A549 (cell line): ENCODE results near the gene PKN2.

Source experiments
- CBX8 ChIP-seq: fragments of 200-600 bp; sonication (generic); IDR thresholded peaks from 2 replicates; pipeline ENCODE4 v1.6.1; 2016
- MAZ ChIP-seq: fragments of 150-350 bp; IDR thresholded peaks from 2 replicates; pipeline ENCODE4 v1.6.1; 2014; ENCODE audit warnings: antibody characterized with exemption, low read depth, low read length, borderline replicate concordance
- NFE2L2 ChIP-seq: fragments of 150-350 bp; conservative IDR thresholded peaks from 2 replicates; pipeline ENCODE4 v1.6.1; 2014; ENCODE audit warnings: low read length
- POLR2A ChIP-seq: IDR thresholded peaks from 2 replicates; pipeline ENCODE4 v1.6.1; 2012; ENCODE audit warnings: mild to moderate bottlenecking, low read length
- TF ChIP-seq, protein P1 (sequence below): fragments of >200 bp; sonication (Bioruptor Twin); formaldehyde crosslinking; IDR thresholded peaks from 3 replicates; pipeline ENCODE4 v1.5.1; 2016

DNA sequence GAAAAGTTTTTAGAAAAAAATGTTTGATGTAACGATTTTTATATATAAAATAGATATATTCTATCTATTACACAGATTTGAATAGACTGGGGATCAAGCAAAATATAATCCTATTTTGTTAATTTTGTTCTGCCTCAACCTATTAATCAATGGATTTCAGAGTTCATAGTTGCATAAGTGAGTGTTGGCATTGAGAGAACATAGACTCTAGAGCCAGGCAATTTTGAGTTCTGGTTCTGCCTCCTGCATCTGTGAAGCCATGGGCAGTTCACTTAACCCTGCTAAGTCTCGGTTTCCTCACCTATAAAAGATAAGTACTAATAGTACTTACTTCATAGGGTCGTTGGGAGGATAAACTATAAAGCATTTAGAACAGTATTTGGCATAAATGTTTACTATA, 13.6 kb upstream of the PKN2 start:
- TF ChIP-seq NFE2L2 (no peak), POLR2A (no peak), MAZ (no peak), CBX8 (no peak)
- TF ChIP-seq, protein P1, sequence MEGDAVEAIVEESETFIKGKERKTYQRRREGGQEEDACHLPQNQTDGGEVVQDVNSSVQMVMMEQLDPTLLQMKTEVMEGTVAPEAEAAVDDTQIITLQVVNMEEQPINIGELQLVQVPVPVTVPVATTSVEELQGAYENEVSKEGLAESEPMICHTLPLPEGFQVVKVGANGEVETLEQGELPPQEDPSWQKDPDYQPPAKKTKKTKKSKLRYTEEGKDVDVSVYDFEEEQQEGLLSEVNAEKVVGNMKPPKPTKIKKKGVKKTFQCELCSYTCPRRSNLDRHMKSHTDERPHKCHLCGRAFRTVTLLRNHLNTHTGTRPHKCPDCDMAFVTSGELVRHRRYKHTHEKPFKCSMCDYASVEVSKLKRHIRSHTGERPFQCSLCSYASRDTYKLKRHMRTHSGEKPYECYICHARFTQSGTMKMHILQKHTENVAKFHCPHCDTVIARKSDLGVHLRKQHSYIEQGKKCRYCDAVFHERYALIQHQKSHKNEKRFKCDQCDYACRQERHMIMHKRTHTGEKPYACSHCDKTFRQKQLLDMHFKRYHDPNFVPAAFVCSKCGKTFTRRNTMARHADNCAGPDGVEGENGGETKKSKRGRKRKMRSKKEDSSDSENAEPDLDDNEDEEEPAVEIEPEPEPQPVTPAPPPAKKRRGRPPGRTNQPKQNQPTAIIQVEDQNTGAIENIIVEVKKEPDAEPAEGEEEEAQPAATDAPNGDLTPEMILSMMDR, result no peak
